Kidney epithelial cell (primary cell): Measurements from ENCODE around the gene BMPER. TPM values are rescaled to one million over a fixed set of nuclear protein-coding genes. Genes with fewer than 3 reads are reported as not detected.

Experiments
- DNase-seq: peaks from one replicate; pipeline ENCODE4 v3.0.0-alpha.2; 2010; ENCODE audit warnings: low read depth
- H3K27me3 ChIP-seq: 2 replicates; pipeline ENCODE4 v1.6.0; 2011; ENCODE audit warnings: low read length; ENCODE audit not compliant: control insufficient read depth, insufficient read depth
- H3K36me3 ChIP-seq: 2 replicates; pipeline ENCODE4 v1.5.1; 2011; ENCODE audit warnings: low read length; ENCODE audit not compliant: control insufficient read depth, insufficient read depth
- H3K4me3 ChIP-seq: 2 replicates; pipeline ENCODE4 v1.5.1; 2011; ENCODE audit warnings: low read depth, mild to moderate bottlenecking, control low read depth, low read length
- total RNA-seq: library from RNA; depleted of rRNA; stranded (reverse); fragments of >200 nt; gene quantifications from 2 replicates; pipeline ENCODE4 v1.2.3, GENCODE V29; 2015
- TF ChIP-seq, protein P1 (sequence below): IDR thresholded peaks from 2 replicates; pipeline ENCODE4 v1.5.1; 2011; ENCODE audit warnings: mild to moderate bottlenecking, moderate library complexity, low read length, control low read depth, inconsistent platforms; ENCODE audit not compliant: insufficient read depth, poor library complexity, severe bottlenecking

Gene BMPER
- total RNA-seq, 1 donor from 2014 or later: 0.04 TPM

DNA sequence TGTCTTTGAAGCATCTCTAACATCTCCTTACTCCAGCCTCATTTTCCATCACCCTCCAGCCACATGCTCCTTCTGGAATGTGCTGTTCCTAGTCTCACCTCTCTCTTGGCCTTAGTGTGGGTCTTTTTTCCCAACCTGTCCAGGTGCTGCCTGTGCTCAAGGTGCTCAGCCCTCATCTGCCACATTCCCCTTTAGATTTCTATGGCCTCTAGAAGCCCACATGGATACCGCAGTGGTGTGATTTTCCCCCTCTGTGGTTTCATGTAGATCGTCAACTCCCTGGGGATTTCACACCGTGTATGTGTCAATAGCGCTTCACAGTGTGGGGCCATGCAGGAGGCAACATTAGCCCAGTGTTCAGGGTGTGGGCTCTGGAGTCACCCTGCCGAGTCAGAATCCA lies 32.5 kb downstream of the BMPER start:
- Histone ChIP-seq H3K27me3 (no peaks in the 10 kb centered on the region), H3K36me3 (peaks cover 1% of the 10 kb centered on the region), H3K4me3 (no peak overlapping the region)
- no peak for DNase-seq
- TF ChIP-seq, protein P1, sequence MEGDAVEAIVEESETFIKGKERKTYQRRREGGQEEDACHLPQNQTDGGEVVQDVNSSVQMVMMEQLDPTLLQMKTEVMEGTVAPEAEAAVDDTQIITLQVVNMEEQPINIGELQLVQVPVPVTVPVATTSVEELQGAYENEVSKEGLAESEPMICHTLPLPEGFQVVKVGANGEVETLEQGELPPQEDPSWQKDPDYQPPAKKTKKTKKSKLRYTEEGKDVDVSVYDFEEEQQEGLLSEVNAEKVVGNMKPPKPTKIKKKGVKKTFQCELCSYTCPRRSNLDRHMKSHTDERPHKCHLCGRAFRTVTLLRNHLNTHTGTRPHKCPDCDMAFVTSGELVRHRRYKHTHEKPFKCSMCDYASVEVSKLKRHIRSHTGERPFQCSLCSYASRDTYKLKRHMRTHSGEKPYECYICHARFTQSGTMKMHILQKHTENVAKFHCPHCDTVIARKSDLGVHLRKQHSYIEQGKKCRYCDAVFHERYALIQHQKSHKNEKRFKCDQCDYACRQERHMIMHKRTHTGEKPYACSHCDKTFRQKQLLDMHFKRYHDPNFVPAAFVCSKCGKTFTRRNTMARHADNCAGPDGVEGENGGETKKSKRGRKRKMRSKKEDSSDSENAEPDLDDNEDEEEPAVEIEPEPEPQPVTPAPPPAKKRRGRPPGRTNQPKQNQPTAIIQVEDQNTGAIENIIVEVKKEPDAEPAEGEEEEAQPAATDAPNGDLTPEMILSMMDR: no peak

DNA sequence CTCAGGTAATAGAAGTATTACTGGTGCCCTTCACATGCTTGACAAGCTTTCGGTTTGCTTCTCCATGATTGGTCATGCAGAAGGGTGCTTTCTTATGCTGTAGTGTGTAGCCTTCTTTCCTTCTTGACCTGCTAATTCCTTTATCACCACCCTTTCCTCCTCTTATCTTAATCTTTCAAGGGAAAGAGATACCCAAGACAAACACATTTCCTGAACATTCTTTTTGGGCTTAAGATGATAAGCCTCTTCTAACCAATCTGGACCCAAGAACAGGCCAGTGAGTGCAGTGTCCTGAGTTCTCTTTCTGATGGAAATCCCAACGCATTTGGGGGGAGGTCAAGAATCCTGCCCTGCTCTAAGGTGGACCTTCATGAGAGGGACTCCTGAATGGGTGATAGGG lies 33.8 kb downstream of the BMPER start:
- H3K36me3 ChIP-seq: peaks cover 1% of the 10 kb centered on the region
- H3K4me3 ChIP-seq: no peak overlapping the region
- TF ChIP-seq, protein P1: no peak
- DNase-seq: no peak
- H3K27me3 ChIP-seq: no peaks in the 10 kb centered on the region

DNA sequence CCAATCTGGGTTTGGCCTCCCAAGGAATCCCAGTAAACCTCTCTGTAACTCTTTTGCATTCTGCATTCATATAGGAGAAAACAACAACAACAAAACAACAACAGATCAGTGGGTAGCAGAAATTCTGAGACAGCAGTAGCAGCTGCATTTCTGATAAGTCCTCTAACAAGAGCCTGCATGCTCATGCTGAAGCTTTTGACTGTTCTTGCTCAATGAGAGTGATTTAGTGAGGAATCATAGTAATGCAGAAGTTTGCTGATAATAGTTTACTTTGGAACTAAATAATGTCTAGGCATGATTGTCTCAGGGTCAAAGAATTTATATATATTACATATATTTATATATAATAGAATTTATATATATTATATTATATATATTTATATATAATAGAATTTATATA lies 35.2 kb downstream of the BMPER start:
- Histone ChIP-seq H3K27me3 (no peaks in the 10 kb centered on the region), H3K36me3 (peaks cover 1% of the 10 kb centered on the region), H3K4me3 (no peak overlapping the region)
- DNase-seq: no peak
- TF ChIP-seq, protein P1: no peak

DNA sequence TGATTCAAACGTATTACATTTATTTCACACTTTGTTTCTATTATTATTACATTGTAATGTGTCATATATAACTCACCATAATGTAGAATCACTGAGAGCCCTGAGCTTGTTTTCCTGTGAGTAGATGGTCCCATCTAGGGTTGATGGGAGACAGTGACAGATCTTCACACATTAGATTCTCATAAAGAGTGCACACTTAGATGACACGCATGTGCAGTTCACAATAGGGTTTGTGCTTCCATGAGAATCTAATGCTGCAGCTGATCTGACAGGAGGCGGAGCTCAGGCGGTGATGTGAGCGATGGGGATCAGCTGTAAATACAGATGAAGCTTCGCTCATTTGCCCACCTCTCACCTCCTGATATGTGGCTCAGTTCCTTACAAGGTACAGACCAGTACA lies 36.1 kb downstream of the BMPER start:
- TF ChIP-seq, protein P1: no peak
- no peak for DNase-seq
- Histone ChIP-seq H3K4me3 (no peak overlapping the region), H3K36me3 (peaks cover 1% of the 10 kb centered on the region), H3K27me3 (no peaks in the 10 kb centered on the region)

DNA sequence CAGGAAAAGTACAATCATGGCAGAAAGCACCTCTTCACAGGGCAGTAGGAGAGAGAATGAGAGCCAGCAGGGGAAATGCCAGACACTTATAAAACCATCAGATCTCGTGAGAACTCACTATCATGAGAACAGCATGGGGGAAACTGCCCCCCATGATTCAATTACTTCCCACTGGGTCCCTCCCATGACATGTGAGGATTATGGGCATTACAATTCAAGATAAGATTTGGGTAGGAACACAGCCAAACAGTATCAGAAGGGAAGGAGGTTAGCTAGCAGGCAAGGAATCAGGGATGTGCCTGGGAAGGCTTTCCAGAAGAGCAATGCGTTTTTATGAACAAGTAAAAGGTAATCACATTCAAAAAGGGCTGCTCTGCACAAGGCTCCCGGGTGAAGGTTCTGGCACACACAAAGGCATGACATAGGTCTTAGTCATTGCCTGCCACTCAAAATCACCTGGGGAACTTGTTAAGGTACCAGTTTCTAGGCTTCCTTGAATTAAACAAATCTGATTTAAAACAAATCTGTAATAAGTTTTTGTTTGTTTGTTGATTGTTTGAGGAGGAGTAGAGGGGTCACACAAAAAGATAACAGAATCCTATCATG lies 40.9 kb downstream of the BMPER start:
- TF ChIP-seq, protein P1: no peak
- DNase-seq: no peak
- Histone ChIP-seq H3K4me3 (no peak overlapping the region), H3K36me3 (peaks cover 1% of the 10 kb centered on the region), H3K27me3 (no peaks in the 10 kb centered on the region)

DNA sequence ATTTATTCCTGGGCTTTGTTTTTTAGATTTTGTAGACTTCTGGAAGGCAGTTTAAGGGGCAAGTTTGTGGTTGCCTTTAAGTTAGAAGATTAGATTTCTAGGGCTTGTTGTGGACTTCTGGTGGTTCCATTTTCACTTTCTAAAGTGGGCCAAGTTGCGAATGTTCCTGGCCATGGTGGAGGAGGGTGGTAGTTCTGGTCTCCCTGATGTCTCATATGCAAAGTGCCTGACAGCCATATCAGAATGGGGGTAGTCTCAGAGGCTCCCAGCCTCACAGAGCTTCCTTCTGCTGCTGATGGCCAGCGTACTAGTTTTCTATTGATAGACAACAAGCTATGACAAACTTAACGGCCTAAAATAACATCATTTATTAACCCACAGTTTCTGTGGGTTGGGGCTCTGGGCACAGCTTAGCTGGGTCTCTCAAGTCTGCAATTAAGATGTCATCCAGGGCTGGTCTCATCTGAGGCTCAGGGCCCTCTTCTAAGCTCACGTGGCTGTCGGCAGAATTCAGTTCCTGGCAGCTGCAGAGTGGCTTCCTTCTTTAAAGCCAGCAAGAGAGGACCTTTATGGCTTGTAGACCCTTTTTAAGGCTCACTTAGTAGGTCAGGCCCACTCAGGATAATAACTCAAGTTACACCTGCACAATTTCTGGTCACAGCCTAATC lies 44.8 kb downstream of the BMPER start:
- Histone ChIP-seq H3K4me3 (no peak overlapping the region), H3K27me3 (no peaks in the 10 kb centered on the region), H3K36me3 (no peaks in the 10 kb centered on the region)
- DNase-seq: no peak
- TF ChIP-seq, protein P1: no peak
